GM12878 (cell line): ENCODE measurements around the gene NUTM1. TPM values are rescaled to one million over a fixed set of nuclear protein-coding genes. Genes with fewer than 3 reads are reported as not detected.
A peak's percentile ranks its signal among the peaks of the same experiment; 100 is the strongest.

Experiments
- ATF7 ChIP-seq: fragments of 450-650 bp; IDR thresholded peaks from 2 replicates; pipeline ENCODE4 v1.6.1; 2016; ENCODE audit warnings: low read depth, mild to moderate bottlenecking
- CREM ChIP-seq: IDR thresholded peaks from 2 replicates; pipeline ENCODE4 v1.6.1; 2014; ENCODE audit warnings: antibody characterized with exemption, low read depth
- EED ChIP-seq: sonication (generic); IDR thresholded peaks from 2 replicates; pipeline ENCODE4 v1.6.1; 2016; ENCODE audit warnings: antibody characterized with exemption, low read depth
- EGR1 ChIP-seq, 2 experiments: IDR thresholded peaks; 1 replicate in 1 of 2; 2 replicates in 1 of 2; pipeline ENCODE4 v1.6.1; 2011 to 2012; ENCODE audit warnings: low read depth in 2 of 2, low read length in 2 of 2, borderline replicate concordance in 1 of 2, mild to moderate bottlenecking in 1 of 2, moderate library complexity in 1 of 2
- GATAD2B ChIP-seq: fragments of 450-650 bp; conservative IDR thresholded peaks from 2 replicates; pipeline ENCODE4 v1.6.1; 2017; ENCODE audit warnings: low read depth, mild to moderate bottlenecking, moderate library complexity
- KAT2A ChIP-seq: conservative IDR thresholded peaks from 2 replicates; pipeline ENCODE4 v1.6.1; 2011; ENCODE audit warnings: low read depth, low read length; ENCODE audit not compliant: control insufficient read depth
- MEF2A ChIP-seq: IDR thresholded peaks from 2 replicates; pipeline ENCODE4 v1.6.1; 2011; ENCODE audit warnings: low read depth, mild to moderate bottlenecking, low read length, moderate library complexity; ENCODE audit not compliant: insufficient read depth
- MYC ChIP-seq: IDR thresholded peaks from 2 replicates; pipeline ENCODE4 v1.6.1; 2011; ENCODE audit warnings: mild to moderate bottlenecking, low read length, moderate library complexity, inconsistent platforms; ENCODE audit not compliant: insufficient read depth, insufficient replicate concordance, insufficient read length, severe bottlenecking
- NBN ChIP-seq: fragments of 450-650 bp; IDR thresholded peaks from 2 replicates; pipeline ENCODE4 v1.6.1; 2016
- NFYB ChIP-seq: IDR thresholded peaks from 2 replicates; pipeline ENCODE4 v1.6.1; 2011; ENCODE audit warnings: low read depth, mild to moderate bottlenecking, low read length, improper control_type of control experiment, moderate library complexity; ENCODE audit not compliant: insufficient read depth
- NR2C1 ChIP-seq: fragments of 450-650 bp; IDR thresholded peaks from 2 replicates; pipeline ENCODE4 v1.6.1; 2017; ENCODE audit warnings: antibody characterized with exemption, mild to moderate bottlenecking, moderate library complexity
- PAX5 ChIP-seq: IDR thresholded peaks from 2 replicates; pipeline ENCODE4 v1.6.1; 2011; ENCODE audit warnings: low read depth, low read length, borderline replicate concordance
- RAD21 ChIP-seq: IDR thresholded peaks from 2 replicates; pipeline ENCODE4 v1.6.1; 2011; ENCODE audit warnings: mild to moderate bottlenecking, low read depth, low read length, moderate library complexity; ENCODE audit not compliant: insufficient read depth
- RELA ChIP-seq: fragments of 450-650 bp; IDR thresholded peaks from 2 replicates; pipeline ENCODE4 v1.8.0; 2014; ENCODE audit warnings: borderline replicate concordance; ENCODE audit not compliant: partially characterized antibody
- SIN3A ChIP-seq: IDR thresholded peaks from 2 replicates; pipeline ENCODE4 v1.6.1; 2012; ENCODE audit warnings: low read depth, low read length, improper control_type of control experiment
- SIX5 ChIP-seq: IDR thresholded peaks from 2 replicates; pipeline ENCODE4 v1.6.1; 2011; ENCODE audit warnings: mild to moderate bottlenecking, low read depth, low read length, moderate library complexity; ENCODE audit not compliant: severe bottlenecking
- SMC3 ChIP-seq: IDR thresholded peaks from 2 replicates; pipeline ENCODE4 v1.6.1; 2011; ENCODE audit warnings: low read length, improper control_type of control experiment, borderline replicate concordance
- SREBF1 ChIP-seq: IDR thresholded peaks from 2 replicates; pipeline ENCODE4 v1.6.1; 2012; ENCODE audit warnings: mild to moderate bottlenecking, low read length
- SUZ12 ChIP-seq: fragments of 200-600 bp; sonication (generic); IDR thresholded peaks from one replicate; pipeline ENCODE4 v1.6.1; 2018; ENCODE audit warnings: antibody characterized with exemption, mild to moderate bottlenecking; ENCODE audit not compliant: unreplicated experiment
- ZNF207 ChIP-seq: fragments of 450-650 bp; IDR thresholded peaks from 2 replicates; pipeline ENCODE4 v1.6.1; 2014; ENCODE audit warnings: antibody characterized with exemption, mild to moderate bottlenecking, borderline replicate concordance
- ZNF687 ChIP-seq: fragments of 450-650 bp; IDR thresholded peaks from 2 replicates; pipeline ENCODE4 v1.6.1; 2017; ENCODE audit warnings: mild to moderate bottlenecking, moderate library complexity
- ZZZ3 ChIP-seq: IDR thresholded peaks from 2 replicates; pipeline ENCODE4 v1.6.1; 2011; ENCODE audit warnings: low read depth; ENCODE audit not compliant: control insufficient read depth, insufficient read length
- polyA plus RNA-seq, 11 experiments: library from polyadenylated mRNA; depleted of rRNA in 4 of 11; unstranded in 6 of 11; stranded (reverse) in 5 of 11; fragments of >200 nt; fragmentation: Nextera tagmentation in 4 of 11; fragmentation: Illumina TruSeq in 1 of 11; extraction: Ambion mirVana in 4 of 11; extraction: Trizol in 1 of 11; gene quantifications; 1 replicate in 1 of 11; 2 replicates in 10 of 11; pipeline versions ENCODE4 v1.2.1 to v1.2.3, GENCODE V29; 2011 to 2016; ENCODE audit warnings: inconsistent platforms in 2 of 11, missing spikeins in 2 of 11, low read depth in 1 of 11
- total RNA-seq, 4 experiments: library from RNA; depleted of rRNA in 3 of 4; stranded (reverse); fragments of >200 nt in 3 of 4; fragmentation: Illumina TruSeq in 1 of 4; extraction: Trizol in 1 of 4; gene quantifications; 2 replicates each; pipeline versions ENCODE4 v1.2.1 to v1.2.3, GENCODE V29; 2013 to 2021
- TF ChIP-seq, protein P1 (sequence below): IDR thresholded peaks from 2 replicates; pipeline ENCODE4 v1.6.1; 2012; ENCODE audit warnings: low read depth, low read length, improper control_type of control experiment
- TF ChIP-seq, protein P2 (sequence below): fragments of 450-650 bp; IDR thresholded peaks from 2 replicates; pipeline ENCODE4 v1.6.1; 2016; ENCODE audit warnings: mild to moderate bottlenecking

The NUTM1 gene
- total and polyA plus RNA-seq, 10 of the 15 experiments (the other 5 are each of a cell fraction or from before 2014, with no cell fraction given): under 0.01 to 0.05 TPM; not detected in 8

GRCh38 chr15:34367101-34368081 lies 24.3 kb downstream of the NUTM1 start, which contains the start of gene LPCAT4 (continued):
- TF ChIP-seq, protein P1, sequence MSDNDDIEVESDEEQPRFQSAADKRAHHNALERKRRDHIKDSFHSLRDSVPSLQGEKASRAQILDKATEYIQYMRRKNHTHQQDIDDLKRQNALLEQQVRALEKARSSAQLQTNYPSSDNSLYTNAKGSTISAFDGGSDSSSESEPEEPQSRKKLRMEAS: no peak; the same call in 1 of the 2 replicates
- TF ChIP-seq RAD21 (peak; percentile 61), EGR1 (IDR thresholded peaks at IDR 0.05; ENCODE audit: borderline replicate concordance in 1 of 2, low read depth in 2 of 2, low read length in 2 of 2) (peak in 1 of 2 experiments; percentile 68; a peak in 2 of 3 replicates), GATAD2B (peak; percentile 93), NR2C1 (0 out of 2 replicates have a peak, but pooled peaks have one; percentile 4), EED (peak; percentile 51; the same call in 1 of the 2 replicates), ZNF687 (0 out of 2 replicates have a peak, but pooled peaks have one; percentile 18), KAT2A (no peak), CREM (no peak; the same call in 1 of the 2 replicates), NFYB (no peak), MYC (peak; percentile 67), ATF7 (no peak), PAX5 (peak; percentile 4; the same call in 1 of the 2 replicates), MEF2A (0 out of 2 replicates have a peak, but pooled peaks have one; percentile 12), SIN3A (peak; percentile 68; the same call in 1 of the 2 replicates), RELA (peak; percentile 10), SREBF1 (no peak), ZZZ3 (no peak), SIX5 (no peak), NBN (peak; percentile 71), SUZ12 (no peak), SMC3 (peak; percentile 72; the same call in 1 of the 2 replicates), ZNF207 (peak; percentile 96)
- TF ChIP-seq, protein P2, sequence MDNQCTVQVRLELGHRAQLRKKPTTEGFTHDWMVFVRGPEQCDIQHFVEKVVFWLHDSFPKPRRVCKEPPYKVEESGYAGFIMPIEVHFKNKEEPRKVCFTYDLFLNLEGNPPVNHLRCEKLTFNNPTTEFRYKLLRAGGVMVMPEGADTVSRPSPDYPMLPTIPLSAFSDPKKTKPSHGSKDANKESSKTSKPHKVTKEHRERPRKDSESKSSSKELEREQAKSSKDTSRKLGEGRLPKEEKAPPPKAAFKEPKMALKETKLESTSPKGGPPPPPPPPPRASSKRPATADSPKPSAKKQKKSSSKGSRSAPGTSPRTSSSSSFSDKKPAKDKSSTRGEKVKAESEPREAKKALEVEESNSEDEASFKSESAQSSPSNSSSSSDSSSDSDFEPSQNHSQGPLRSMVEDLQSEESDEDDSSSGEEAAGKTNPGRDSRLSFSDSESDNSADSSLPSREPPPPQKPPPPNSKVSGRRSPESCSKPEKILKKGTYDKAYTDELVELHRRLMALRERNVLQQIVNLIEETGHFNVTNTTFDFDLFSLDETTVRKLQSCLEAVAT: peak; percentile 29; the same call in 1 of the 2 replicates
